Nephron progenitor cell (in vitro differentiated cells): Measurements from ENCODE around the gene NCMAP.

Experiments used
- DNase-seq: peaks from one replicate; pipeline ENCODE4 v3.0.0; 2021
- H3K27ac Mint-ChIP-seq: 2 replicates; pipeline ENCODE4 v1.8.0; 2021; ENCODE audit warnings: mild to moderate bottlenecking, moderate library complexity, mixed read lengths
- H3K27me3 Mint-ChIP-seq: 2 replicates; pipeline ENCODE4 v1.8.0; 2021; ENCODE audit warnings: mild to moderate bottlenecking, low read depth, mixed read lengths; ENCODE audit not compliant: poor library complexity
- H3K36me3 Mint-ChIP-seq: 2 replicates; pipeline ENCODE4 v1.8.0; 2021; ENCODE audit warnings: low read depth, mixed read lengths
- H3K4me1 Mint-ChIP-seq: 2 replicates; pipeline ENCODE4 v1.8.0; 2021; ENCODE audit warnings: mixed read lengths
- H3K4me3 Mint-ChIP-seq: 2 replicates; pipeline ENCODE4 v1.8.0; 2021; ENCODE audit warnings: mild to moderate bottlenecking, moderate library complexity, mixed read lengths
- H3K9me3 Mint-ChIP-seq: 2 replicates; pipeline ENCODE4 v1.8.0; 2021; ENCODE audit warnings: mild to moderate bottlenecking, moderate library complexity, mixed read lengths
- CTCF ChIP-seq: fragments of 200-600 bp; sonication (generic); IDR thresholded peaks from 2 replicates; pipeline ENCODE4 v1.5.0; 2021; ENCODE audit warnings: antibody characterized with exemption

NCMAP gene

GRCh38 chr1:24580756-24581155 lies 24.9 kb downstream of the NCMAP start:
- no peaks in the 10 kb centered on the region for H3K4me1 Mint-ChIP-seq
- DNase-seq: no peak
- H3K4me3 Mint-ChIP-seq: no peak overlapping the region
- TF ChIP-seq CTCF: no peak
- no peaks in the 10 kb centered on the region for H3K36me3 Mint-ChIP-seq
- no peak overlapping the region for H3K27ac Mint-ChIP-seq
- H3K9me3 Mint-ChIP-seq: peaks cover 5% of the 10 kb centered on the region
- peaks cover 14% of the 10 kb centered on the region for H3K27me3 Mint-ChIP-seq

GRCh38 chr1:24584171-24584647 lies 28.3 kb downstream of the NCMAP start:
- no peak for DNase-seq
- Mint-ChIP-seq H3K4me1 (no peaks in the 10 kb centered on the region), H3K4me3 (no peak overlapping the region), H3K27me3 (peaks cover 23% of the 10 kb centered on the region), H3K9me3 (peaks cover 5% of the 10 kb centered on the region), H3K36me3 (no peaks in the 10 kb centered on the region), H3K27ac (no peak overlapping the region)
- no peak for TF ChIP-seq CTCF

GRCh38 chr1:24586119-24586518 lies 30.2 kb downstream of the NCMAP start:
- H3K27ac Mint-ChIP-seq: no peak overlapping the region
- H3K4me3 Mint-ChIP-seq: no peak overlapping the region
- DNase-seq: no peak
- peaks cover 28% of the 10 kb centered on the region for H3K27me3 Mint-ChIP-seq
- H3K9me3 Mint-ChIP-seq: peaks cover 5% of the 10 kb centered on the region
- H3K4me1 Mint-ChIP-seq: no peaks in the 10 kb centered on the region
- H3K36me3 Mint-ChIP-seq: no peaks in the 10 kb centered on the region
- TF ChIP-seq CTCF: no peak

GRCh38 chr1:24586970-24587820 lies 31.3 kb downstream of the NCMAP start:
- H3K4me3 Mint-ChIP-seq: no peak overlapping the region
- peak; percentile 78 for TF ChIP-seq CTCF
- DNase-seq: peak; percentile 30
- H3K9me3 Mint-ChIP-seq: peaks cover 3% of the 10 kb centered on the region
- no peaks in the 10 kb centered on the region for H3K36me3 Mint-ChIP-seq
- peaks cover 32% of the 10 kb centered on the region for H3K27me3 Mint-ChIP-seq
- H3K27ac Mint-ChIP-seq: no peak overlapping the region
- no peaks in the 10 kb centered on the region for H3K4me1 Mint-ChIP-seq

- H3K36me3 Mint-ChIP-seq: no peaks in the 10 kb centered on the region
- no peak overlapping the region for H3K27ac Mint-ChIP-seq
- H3K9me3 Mint-ChIP-seq: no peaks in the 10 kb centered on the region
- peaks cover 36% of the 10 kb centered on the region for H3K27me3 Mint-ChIP-seq
- TF ChIP-seq CTCF: no peak
- no peak for DNase-seq
- no peak overlapping the region for H3K4me3 Mint-ChIP-seq
- no peaks in the 10 kb centered on the region for H3K4me1 Mint-ChIP-seq
Observed at GRCh38 chr1:24588573-24588972, 32.7 kb downstream of the NCMAP start.

GRCh38 chr1:24589200-24589599 lies 33.3 kb downstream of the NCMAP start:
- Mint-ChIP-seq H3K27me3 (peaks cover 36% of the 10 kb centered on the region), H3K4me1 (no peaks in the 10 kb centered on the region), H3K4me3 (no peak overlapping the region), H3K36me3 (no peaks in the 10 kb centered on the region), H3K27ac (no peak overlapping the region), H3K9me3 (no peaks in the 10 kb centered on the region)
- TF ChIP-seq CTCF: no peak
- no peak for DNase-seq
